GM21825 (cell line): ENCODE data around the gene CXCR5.
A peak's percentile ranks its signal among the peaks of the same experiment; 100 is the strongest.
"Not testable (repeated sequence)": the region's sequence is repeated elsewhere in the genome, so short reads cannot be mapped to it uniquely, and the experiment has no call there.

Experiments used
- ATAC-seq: cut with Tn5 transposase; IDR thresholded peaks from one replicate; pipeline ENCODE4 v1.9.1; 2021; ENCODE audit warnings: mild to moderate bottlenecking, moderate library complexity; ENCODE audit not compliant: unreplicated experiment

The CXCR5 gene, protein sequence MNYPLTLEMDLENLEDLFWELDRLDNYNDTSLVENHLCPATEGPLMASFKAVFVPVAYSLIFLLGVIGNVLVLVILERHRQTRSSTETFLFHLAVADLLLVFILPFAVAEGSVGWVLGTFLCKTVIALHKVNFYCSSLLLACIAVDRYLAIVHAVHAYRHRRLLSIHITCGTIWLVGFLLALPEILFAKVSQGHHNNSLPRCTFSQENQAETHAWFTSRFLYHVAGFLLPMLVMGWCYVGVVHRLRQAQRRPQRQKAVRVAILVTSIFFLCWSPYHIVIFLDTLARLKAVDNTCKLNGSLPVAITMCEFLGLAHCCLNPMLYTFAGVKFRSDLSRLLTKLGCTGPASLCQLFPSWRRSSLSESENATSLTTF

DNA sequence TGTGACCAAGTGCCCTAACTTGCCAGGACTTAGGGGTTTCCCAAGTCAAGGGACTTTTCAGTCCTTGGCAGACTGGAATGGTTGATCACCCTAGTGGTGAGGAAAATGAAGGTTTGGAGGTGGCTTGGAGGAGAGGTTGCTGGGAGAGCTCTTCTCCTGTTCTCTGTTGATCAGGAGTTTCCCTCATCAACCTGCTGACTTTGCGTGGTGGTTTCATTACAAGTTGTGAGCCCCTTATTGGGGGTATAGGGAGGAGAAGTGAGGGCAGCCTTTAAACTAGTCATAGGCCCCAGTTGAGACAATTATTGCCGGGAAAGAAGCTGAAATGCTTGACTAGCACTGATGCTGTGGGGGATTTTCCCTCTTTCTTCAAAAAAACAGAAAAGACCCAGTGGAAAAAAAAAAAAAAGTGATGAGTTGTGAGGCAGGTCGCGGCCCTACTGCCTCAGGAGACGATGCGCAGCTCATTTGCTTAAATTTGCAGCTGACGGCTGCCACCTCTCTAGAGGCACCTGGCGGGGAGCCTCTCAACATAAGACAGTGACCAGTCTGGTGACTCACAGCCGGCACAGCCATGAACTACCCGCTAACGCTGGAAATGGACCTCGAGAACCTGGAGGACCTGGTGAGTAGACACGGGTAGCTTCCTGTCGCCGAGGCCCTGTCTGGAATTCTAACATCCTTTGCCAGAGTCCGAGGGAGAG, at the start of gene CXCR5:
Gene CXCR5 (plus strand): TSS at position 525 of the 704 bp plus-strand sequence. CDS start 50 bp downstream, at position 575.
- peak; percentile 80 for ATAC-seq

DNA sequence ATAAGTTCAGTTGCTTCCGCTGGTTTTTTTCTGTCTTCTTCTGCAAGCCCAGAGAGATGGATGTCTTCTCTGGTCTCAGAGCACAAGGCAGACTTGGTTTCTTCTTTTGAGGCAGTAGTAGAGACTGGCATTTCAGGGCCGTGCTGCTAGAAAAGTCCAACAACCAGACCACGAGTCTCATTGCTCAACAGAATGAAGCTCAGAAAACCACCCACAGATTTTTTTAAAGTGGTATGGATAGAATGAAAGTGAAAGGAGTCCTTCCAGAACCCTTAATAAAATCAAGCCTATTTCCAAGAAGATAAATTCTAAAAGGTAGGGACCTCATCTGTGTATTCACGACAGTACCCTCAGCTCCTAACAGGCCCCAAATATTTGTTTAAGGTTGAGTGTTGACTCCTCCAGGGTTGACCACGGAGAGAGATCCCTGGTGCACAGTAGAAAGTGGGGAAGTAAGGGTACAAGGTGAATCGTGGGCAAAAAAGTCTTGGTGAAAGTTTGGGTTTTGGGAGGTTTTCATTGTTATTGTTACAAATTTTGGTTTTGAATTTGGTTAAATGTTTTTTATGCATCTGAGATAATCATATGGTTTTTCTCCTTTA, 49.2 kb upstream of the CXCR5 start:
- ATAC-seq: no peak

DNA sequence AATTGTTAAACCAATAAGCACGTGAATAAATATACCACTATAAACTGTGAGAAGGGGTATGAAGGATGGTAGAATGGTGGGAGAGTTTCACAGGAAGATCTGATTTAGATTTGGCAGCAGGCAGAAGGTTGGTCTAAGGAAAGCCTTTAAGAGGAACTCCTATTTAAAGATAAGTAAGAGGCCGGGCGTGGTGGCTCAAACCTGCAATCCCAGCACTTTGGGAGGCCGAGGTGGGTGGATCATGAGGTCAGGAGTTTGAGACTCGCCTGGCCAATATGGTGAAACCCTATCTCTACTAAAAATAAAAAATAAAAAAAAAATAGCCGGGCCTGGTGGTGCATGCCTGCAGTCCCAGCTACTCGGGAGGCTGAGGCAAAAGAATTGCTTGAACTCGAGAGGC, 45.8 kb upstream of the CXCR5 start:
- ATAC-seq: no peak

DNA sequence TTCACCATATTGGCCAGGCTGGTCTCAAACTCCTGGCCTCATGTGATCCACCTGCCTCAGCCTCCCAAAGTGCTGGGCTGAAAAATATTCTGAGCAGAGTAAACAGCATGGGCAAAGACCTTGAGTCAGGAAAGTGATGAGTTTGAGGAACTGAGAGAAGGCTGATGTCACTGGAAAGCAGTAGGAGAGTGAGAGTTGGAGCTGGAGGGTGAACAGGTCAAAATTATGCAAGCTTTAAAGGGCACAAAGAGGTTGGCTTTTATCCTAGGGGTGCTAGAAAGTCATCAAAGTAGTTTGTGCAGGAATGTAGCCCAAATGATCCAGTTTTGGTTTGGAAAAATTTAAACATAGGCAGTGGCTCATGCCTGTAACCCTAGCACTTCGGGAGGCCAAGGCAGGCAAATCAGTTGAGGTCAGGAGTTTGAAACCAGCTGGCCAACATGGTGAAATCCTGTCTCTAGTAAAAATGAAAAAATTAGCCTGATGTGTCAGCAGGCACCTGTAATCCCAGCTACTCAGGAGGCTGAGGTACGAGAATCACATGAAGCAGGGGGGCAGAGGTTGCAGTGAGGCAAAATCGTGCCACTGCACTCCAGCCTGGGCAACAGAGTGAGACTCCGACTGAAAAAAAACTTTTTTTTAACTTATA, 44.7 kb upstream of the CXCR5 start:
- ATAC-seq: peak; percentile 66

DNA sequence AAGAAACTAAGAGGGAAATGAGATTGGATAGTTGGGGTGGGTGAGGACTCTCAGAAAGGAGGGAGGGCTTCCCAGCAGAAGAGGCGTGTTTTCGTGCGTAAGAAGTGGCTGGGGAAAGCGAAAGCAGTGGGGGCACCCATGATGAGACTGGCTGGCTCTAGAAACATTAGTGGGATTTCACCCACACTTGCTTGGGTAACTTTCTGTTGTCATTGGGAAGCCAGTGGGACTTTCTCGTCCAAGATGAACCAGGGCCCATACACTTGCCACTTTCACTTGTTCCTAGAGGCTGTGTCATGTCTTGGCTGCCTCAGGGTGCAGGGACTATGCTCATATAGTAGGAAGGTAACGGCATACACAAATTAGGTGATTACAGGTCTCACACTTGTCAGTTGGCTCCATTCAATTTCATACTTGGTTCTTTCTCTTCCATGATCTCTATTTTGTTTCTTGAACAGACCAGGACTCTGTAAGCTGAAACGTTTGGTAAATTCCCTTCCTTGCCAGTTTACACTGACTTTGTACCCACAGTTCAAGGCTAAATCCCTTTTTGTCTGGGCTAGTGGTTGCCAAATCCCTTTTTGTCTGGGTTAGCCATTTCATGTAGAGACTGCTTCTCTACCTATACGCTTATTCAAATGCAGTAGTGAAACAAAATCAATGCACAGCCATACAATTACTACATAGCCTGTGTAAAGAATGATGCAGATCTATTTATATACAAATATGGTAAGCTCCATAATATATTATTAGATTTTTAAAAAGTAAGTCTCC, 42.0 kb upstream of the CXCR5 start:
- ATAC-seq: no peak

DNA sequence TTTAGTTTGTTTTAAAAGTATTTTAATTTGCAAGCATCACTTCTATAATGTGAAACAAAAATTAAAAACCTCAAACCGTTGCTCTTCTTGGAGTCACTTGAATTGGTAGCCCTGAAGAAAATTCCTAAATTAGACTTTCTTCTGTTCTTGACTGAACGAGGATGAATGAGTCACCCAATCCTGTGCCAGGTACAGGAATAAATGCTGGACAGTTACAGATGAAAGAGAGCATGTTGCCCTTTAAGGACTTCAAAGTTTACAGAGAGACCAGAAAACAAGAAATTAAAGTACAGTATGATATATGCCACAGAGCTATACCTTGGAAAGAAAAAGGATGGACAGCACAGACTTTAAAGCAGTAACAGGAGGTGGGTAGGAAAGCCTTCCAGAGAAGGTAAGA, 41.3 kb upstream of the CXCR5 start:
- no peak for ATAC-seq

DNA sequence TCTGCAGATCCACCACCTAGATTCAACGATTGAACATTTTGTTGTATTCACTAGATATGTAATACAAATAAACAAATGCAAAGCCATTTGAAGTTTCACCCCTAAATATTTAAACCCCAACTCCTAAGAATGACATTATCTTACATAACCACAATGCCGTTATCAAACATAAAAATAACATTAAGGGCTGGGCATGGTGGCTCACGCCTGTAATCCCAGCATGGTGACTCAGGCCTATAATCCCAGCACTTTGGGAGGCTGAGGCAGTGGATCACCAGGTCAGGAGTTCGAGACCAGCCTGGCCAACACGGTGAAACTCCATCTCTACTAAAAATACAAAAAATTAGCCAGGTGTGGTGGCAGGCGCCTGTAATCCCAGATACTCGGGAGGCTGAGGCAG, 40.8 kb upstream of the CXCR5 start:
- not testable (repeated sequence) for ATAC-seq

DNA sequence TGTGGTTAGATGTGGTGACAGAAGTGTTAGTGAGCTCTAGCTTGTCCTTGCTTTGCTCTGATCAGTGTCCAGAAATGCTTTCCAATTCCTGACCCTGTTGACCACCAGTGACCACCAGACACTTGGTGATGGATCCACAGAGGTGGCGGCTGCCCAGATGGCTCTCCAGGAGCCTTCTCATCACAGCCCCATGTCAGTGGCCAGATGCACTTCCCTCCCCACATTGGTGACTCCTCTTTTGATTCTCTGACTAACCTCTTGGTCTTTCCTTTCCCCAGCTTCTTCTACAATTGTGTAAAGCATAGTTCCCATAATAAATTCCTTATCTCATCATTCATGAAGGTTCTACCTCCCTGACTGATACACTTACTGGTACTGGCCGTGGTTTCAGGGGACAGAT, 40.1 kb upstream of the CXCR5 start:
- no peak for ATAC-seq

DNA sequence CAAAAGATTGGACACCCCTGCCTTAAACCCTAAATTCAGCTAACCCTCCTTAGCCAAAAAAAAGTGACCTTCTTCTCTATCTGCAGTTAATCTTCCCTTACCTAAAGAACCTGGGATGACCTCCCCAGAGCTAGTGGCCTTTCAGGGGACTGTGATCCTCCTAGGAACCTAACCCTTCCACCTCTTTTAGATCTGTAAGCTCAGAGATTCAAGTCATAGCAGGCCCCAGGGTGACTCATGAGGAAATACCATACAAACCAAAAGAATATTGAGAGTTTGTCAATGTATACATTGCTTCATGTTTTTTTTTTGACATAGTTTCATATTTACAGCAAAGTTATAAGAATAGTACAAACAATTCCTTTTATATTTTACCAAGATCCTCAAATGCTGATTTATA, 38.3 kb upstream of the CXCR5 start:
- ATAC-seq: no peak

DNA sequence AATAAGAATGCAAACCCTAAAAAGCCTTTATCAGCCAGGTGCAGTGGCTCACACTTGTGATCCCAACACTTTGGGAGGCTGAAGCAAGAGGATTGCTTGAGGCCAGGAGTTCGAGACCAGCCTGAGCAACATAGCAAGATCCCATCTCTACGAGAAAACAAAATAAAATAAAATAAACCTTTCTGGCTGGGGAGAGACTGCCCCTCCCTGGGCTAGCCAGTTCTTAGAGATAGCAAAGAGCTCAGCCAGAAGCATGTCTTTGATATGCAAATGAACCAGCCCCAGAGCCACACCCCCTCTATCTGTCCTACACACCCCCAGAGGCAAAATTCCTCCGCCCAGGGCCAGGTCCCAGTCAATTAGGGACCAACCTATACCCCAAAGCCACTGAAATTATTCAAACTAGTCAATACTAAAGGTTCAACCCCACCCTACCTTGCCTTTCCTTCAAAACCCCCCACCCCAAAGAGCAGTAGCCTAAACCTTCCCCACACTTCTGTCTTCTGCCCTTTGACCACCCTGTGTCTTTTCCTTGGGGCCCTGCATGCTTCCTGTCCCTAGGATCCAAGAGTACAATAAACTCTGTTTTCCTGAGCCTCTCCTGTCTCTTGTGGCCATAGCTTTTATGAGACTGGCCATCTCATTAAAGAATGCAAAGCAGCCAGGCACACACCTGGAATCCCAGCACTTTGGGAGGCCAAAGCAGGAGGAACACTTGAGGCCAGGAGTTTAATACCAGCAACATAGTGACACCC, 37.3 kb upstream of the CXCR5 start:
- no peak for ATAC-seq

DNA sequence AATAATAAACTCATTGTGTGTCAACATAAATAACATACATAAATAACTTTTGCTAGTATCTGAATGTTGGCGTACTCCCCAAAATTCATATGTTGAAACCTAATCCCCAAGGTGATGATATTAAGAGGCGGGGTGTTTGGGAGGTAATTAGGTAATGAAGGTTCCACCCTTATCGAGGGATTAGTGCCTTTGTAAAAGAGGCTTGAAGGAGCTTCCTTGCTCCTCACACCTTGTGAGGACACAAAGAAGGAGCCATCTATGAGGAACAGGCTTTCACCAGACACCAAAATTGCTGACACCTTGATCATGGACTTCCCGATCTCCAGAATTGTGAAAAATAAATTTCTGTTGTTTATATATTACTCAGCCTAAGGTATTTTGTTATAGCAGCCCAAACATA, 33.9 kb upstream of the CXCR5 start:
- ATAC-seq: no peak

DNA sequence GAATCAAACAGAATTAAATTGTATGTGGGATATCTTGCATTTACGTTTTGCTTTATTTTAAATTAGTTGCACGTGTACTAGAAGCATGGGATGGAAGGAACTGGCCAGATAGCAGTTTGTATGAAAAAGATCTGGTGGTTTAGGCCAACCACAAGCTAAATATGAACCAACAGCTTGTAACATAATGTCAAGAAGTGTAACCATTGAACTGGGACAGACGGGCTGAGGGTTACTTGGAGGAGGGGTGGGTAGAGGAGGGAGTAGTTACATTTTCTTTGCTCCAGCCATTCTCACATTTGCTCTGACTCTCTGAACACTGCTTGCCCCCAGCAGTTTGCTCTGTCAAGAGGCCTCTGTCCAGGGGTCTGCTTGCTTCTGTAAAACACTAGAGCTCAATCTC, 31.7 kb upstream of the CXCR5 start:
- peak; percentile 73 for ATAC-seq

DNA sequence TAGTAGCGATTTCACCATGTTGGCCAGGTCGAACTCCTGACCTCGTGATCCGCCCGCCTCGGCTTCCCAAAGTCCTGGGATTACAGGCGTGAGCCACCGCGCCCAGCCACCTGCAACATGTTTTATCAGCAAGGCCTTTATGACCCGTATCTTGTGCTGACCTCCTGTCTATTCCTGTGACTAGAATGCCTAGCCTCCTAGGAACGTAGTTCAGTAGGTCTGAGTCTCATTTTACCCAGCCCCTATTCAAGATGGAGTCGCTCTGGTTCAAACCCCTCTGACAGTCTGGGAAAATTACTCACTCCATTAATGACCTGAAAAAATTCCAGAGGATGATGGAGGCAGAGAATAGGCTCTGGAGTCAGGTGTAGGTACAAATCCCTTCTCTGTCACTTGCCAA, 30.0 kb upstream of the CXCR5 start:
- no peak for ATAC-seq

DNA sequence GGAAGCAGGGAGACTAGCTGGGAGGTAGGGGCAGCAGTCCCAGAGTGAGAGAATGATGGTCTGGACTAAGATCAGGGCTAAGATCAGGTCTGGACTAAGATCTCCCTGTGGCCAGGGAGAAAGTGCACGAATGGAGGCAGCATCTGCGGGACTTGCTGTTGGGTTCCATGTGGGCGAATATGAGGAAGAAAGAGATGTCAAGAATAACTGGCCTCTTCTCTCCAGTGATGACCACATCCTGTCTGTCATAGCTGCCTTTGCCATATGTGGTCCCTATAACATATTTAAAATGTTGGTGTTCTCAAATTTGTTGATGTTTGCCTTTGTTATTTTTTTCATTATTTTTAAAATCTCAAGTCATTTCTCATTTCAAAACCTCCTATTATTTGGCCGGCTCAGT, 27.4 kb upstream of the CXCR5 start:
- ATAC-seq: no peak

DNA sequence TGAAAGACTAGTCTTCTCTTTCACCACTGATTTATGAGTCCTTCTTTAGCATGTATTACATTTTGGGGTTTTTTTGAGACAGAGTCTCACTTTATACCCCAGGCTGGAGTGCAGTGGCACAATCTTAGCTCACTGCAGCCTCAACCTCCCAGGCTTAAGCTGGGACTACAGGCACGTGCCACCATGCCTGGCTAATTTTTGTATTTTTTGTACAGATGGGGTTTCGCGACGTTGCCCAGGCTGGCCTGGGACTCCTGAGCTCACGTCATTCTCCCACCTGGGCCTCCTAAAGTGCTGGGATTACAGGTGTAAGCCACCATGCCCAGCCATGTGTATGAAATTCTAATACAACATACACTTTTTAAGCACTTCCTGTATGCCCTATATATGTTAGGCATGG, 26.3 kb upstream of the CXCR5 start:
- ATAC-seq: no peak

DNA sequence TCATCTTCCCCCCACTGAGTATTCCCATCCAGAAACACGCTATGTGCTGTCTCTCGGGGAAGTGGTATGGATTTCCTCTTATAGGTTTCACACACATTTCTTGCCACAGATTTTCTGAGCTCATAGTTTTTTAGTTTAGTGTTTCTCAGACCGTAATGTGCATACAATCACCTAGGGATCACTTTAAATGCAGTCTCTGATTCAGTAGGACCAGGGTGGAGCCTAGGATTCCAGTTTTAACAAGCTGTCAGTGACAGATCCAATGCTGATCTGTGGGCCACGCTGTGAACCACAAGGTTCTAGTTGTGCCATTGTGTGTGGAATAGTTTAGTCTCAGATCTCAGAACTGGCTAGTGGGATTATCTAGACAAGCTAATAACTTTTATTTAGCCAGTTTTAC, 23.7 kb upstream of the CXCR5 start:
- ATAC-seq: no peak

DNA sequence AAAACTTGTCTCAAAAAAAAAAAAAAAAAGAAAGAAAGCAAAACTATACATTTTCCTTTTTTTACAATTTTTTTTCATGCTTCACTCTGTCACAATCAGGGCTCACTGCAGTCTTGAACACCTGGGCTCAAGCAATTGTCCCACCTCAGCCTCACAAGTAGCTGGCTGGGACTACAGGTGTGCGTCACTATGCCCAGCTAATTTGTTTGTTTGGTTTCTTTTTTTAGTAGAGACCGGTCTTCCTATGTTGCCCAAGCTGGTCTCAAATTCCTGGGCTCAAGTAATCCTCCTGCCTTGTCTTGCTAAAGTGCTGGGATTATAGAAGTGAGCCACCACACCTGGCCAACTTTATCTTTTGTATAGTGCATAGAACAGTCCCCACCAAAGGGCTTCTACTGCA, 15.0 kb upstream of the CXCR5 start:
- no peak for ATAC-seq

DNA sequence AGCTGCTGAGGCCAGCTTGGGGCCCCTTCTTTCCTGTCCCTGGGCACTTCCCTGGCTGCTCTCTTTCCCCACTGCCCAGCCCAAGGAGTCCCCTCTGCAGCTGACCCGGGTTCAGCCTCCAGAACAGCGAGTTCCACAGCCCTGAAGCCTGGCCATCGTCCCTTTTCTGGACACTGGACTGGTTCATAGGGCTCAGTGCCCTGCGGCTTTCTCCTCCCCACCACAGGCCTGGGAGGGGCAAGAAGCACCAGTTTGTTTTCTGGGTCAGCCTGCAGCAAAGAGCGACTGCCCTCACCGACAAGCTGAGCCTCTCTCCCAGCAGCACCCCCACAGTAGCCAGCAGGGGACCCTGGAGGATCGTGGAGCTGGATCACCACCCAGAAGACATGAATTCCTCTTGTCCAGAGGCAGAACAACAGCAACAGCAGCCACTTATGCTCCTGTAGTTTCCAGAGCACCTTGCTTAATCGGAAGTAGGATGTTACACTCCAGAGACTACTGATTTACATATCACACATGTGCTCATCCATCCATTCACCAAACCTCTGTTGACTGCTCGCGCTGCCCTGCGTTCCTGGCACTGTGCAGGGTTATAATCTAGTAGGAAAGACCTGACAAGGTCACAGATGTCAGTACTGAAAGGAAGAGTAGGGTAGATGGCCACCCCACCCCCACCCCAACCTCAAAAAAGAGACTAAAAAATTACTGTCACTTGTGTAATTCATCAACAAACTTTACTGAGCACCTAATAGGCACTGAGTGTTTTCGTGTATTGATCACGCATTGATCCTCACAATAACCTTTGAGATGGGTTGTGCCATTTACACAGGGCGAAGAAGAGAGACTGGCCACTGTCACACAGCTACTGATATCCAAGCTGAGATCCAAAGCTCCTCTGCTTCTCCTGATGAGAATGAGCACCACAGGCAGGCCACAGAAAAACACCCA, 13.0 kb upstream of the CXCR5 start:
- ATAC-seq: peak; percentile 72

DNA sequence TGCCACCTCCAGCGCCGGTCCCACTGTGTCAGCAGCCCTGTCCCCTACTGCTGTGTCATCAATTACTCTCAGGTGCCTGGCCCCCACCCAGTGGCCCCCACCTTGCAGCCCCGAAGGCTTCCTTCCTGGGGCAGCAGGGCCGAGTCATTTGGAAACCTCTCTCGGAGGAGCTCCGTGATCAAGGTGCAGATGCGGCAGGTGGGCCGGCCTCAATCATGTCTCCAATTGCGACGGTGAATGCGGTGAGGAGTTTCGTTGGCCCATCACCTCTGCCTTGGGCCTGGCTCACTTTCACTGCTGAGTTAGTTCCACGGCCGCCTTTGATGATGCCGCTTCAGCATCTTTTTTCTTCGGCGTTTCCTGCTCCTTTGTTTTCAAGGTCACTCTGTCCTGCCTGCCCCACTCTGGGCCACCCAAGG, 11.3 kb upstream of the CXCR5 start:
- no peak for ATAC-seq
